ENCODE measurements around the gene SUGCT.

SUGCT gene

DNA sequence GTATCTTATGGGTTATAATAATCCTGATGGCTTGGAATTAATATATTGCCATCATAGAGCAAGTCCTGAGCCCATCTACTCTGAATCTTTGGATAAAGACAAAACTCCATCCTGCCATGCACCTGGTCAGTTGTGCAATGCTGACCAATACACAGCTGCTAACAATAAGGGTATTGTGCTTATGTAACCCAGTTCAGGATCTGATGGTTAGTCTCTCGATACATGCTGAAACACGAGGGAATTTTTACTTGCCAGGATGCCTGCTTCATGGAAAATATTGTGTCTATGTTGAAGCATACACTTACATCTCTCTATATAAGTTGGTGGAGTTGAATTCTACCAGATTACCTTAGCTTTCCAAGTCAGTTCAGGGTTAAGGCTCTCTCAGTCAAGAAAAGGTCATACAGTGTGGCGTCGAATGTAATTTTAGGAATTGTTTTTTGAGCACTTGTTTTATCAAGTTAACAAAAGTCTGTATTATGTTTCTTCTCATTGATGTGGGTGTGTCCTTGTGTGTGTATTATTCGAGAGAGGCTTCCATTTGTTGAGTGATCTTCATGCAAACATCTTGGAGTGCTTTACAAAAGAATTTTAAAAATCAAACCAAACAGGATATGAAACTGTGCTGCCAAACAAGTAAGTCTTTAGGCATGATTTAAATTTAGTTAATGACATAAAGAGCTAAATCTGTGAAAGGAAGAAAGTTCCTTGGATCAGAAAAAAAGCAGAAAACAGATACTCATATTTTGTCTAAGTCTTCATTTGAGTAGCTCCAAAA, 449.1 kb downstream of the SUGCT start:
- no peak for TF ChIP-seq TAF1 (IDR thresholded peaks at IDR 0.05; ENCODE audit: borderline replicate concordance, insufficient read depth, low read length)
- TF ChIP-seq SIN3A (IDR thresholded peaks at IDR 0.05; ENCODE audit: borderline replicate concordance, insufficient read depth, low read length) = no peak
- TF ChIP-seq POLR2AphosphoS5 (IDR thresholded peaks at IDR 0.05; ENCODE audit: low read depth, low read length) = no peak
- TF ChIP-seq, protein P1, sequence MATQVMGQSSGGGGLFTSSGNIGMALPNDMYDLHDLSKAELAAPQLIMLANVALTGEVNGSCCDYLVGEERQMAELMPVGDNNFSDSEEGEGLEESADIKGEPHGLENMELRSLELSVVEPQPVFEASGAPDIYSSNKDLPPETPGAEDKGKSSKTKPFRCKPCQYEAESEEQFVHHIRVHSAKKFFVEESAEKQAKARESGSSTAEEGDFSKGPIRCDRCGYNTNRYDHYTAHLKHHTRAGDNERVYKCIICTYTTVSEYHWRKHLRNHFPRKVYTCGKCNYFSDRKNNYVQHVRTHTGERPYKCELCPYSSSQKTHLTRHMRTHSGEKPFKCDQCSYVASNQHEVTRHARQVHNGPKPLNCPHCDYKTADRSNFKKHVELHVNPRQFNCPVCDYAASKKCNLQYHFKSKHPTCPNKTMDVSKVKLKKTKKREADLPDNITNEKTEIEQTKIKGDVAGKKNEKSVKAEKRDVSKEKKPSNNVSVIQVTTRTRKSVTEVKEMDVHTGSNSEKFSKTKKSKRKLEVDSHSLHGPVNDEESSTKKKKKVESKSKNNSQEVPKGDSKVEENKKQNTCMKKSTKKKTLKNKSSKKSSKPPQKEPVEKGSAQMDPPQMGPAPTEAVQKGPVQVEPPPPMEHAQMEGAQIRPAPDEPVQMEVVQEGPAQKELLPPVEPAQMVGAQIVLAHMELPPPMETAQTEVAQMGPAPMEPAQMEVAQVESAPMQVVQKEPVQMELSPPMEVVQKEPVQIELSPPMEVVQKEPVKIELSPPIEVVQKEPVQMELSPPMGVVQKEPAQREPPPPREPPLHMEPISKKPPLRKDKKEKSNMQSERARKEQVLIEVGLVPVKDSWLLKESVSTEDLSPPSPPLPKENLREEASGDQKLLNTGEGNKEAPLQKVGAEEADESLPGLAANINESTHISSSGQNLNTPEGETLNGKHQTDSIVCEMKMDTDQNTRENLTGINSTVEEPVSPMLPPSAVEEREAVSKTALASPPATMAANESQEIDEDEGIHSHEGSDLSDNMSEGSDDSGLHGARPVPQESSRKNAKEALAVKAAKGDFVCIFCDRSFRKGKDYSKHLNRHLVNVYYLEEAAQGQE (IDR thresholded peaks at IDR 0.05; ENCODE audit: insufficient read depth in 1 of 2, low read depth in 2 of 2, low read length in 2 of 2) = no peak
- no peak for TF ChIP-seq FOXP2 (optimal IDR thresholded peaks at IDR 0.05; ENCODE audit: borderline replicate concordance, extremely low read depth, extremely low read length, insufficient read depth)

DNA sequence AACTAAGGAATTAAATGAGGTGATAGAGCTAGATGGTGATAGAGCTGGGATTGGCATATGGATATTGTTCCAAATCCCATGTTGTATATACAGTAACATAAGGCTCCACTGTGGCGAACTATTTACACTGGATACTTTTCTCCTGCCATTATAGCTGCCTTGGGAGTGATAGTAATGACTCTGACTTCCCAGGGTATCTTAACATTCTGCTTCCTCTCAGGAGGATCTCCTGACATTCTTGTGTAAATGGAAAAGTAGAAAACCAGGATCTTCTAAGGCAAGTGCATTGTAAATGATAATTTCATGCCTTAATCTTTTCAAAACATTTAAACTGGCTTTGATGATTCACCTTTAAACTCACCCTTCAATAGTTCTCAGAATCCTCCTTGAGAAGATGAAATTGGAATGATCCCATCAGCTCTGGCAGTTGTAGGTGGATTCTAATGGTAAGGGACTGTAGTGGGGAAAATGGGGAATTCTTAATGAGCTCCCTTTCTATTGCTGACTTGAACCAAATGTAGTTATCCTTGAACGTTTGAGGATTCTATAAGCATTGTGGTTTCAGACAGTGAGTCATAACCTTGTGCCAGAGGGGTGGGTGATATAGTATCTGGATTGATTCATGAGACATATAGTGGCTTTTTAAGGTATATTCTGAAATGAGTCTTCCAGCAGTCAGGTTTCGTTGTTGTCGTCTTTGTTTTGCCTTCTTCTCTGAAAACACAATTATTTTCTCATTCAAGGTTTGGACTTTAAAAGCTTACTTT, 450.0 kb downstream of the SUGCT start:
- TF ChIP-seq POLR2AphosphoS5 (IDR thresholded peaks at IDR 0.05; ENCODE audit: low read depth, low read length) = no peak
- TF ChIP-seq, protein P1 (IDR thresholded peaks at IDR 0.05; ENCODE audit: insufficient read depth in 1 of 2, low read depth in 2 of 2, low read length in 2 of 2) = no peak
- no peak for TF ChIP-seq FOXP2 (optimal IDR thresholded peaks at IDR 0.05; ENCODE audit: borderline replicate concordance, extremely low read depth, extremely low read length, insufficient read depth)

DNA sequence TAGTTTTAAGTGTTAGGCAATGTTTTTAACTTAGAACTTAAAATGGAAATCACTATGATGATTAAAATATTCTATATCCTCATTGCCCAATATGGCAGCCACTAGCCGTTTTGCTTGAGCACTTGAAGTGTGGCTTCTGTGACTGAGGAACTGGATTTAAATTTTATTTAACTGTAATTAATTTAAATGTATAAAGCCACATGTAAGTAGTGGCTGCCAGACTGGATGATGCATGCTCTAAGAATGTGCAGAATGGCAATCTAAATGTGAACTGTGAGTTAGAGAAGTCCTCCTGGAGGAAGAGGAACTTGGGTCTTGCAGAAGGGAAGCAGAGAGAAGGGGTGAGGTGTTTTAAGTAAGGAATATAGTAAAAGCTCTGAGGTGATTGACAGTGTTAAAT, 451.4 kb downstream of the SUGCT start:
- TF ChIP-seq, protein P1 (IDR thresholded peaks at IDR 0.05; ENCODE audit: insufficient read depth in 1 of 2, low read depth in 2 of 2, low read length in 2 of 2) = no peak
- TF ChIP-seq FOXP2 (optimal IDR thresholded peaks at IDR 0.05; ENCODE audit: borderline replicate concordance, extremely low read depth, extremely low read length, insufficient read depth) = no peak
- no peak for TF ChIP-seq TAF1 (IDR thresholded peaks at IDR 0.05; ENCODE audit: borderline replicate concordance, insufficient read depth, low read length)
- TF ChIP-seq SIN3A (IDR thresholded peaks at IDR 0.05; ENCODE audit: borderline replicate concordance, insufficient read depth, low read length) = no peak
- no peak for TF ChIP-seq POLR2AphosphoS5 (IDR thresholded peaks at IDR 0.05; ENCODE audit: low read depth, low read length)

DNA sequence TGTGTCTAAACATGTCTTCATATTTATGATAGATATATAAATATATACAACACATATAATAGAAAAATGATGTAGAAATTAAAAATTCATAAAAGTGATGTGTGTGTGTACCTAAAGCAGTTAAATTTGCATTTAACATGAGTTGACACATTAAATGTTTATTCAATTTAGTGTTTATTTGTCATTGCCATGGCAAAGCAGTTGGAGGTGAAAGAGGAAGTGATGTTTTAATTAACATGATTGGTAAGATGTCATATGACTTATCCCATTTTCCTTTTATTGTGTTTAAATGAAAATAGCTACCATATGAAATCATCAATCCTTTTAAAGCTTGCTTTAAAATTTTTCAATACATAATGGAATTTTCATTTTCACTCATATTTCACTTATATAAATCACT, 452.6 kb downstream of the SUGCT start:
- TF ChIP-seq TAF1 (IDR thresholded peaks at IDR 0.05; ENCODE audit: borderline replicate concordance, insufficient read depth, low read length) (no peak), POLR2AphosphoS5 (IDR thresholded peaks at IDR 0.05; ENCODE audit: low read depth, low read length) (no peak), SIN3A (IDR thresholded peaks at IDR 0.05; ENCODE audit: borderline replicate concordance, insufficient read depth, low read length) (no peak), FOXP2 (optimal IDR thresholded peaks at IDR 0.05; ENCODE audit: borderline replicate concordance, extremely low read depth, extremely low read length, insufficient read depth) (no peak)
- TF ChIP-seq, protein P1 (IDR thresholded peaks at IDR 0.05; ENCODE audit: insufficient read depth in 1 of 2, low read depth in 2 of 2, low read length in 2 of 2) = no peak
